ENCODE results near the gene TMPRSS2.

- TF ChIP-seq CTCF (IDR thresholded peaks at IDR 0.05) = no peak
- TF ChIP-seq POLR2A (IDR thresholded peaks at IDR 0.05) = no peak
Measured at GRCh38 chr21:41445465-41445862, 62.5 kb downstream of the TMPRSS2 start.

All from adrenal gland (tissue), 5 donors.